ENCODE data around the gene JARID2.
A peak's percentile ranks its signal among the peaks of the same experiment; 100 is the strongest.

The JARID2 gene

DNA sequence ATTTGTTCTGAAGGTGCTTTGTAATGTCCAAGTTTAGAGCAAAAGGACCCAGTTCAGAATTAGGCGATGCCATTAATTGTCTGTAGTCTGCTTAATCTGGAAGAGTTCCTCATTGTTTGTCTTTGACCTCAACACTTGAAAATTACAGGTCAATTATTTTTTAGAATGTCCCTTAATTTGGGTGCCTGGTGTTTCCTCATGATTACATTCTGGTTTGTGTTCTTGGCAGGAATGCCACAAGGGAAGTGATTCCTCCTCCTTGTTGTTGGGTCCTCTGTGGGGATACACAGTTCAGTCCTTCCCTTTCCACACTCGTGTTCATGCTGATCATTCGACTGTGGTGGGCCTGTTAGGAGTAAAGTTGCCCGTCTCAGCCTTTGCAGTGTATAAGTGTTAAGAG is 207.3 kb downstream of the JARID2 start:
- Histone ChIP-seq H3K27ac (ENCODE audit: poor library complexity, severe bottlenecking) (no peak overlapping the region), H3K27me3 (ENCODE audit: insufficient read depth, poor library complexity, severe bottlenecking) (no peaks in the 10 kb centered on the region), H3K4me3 (ENCODE audit: severe bottlenecking) (no peak overlapping the region), H3K4me1 (ENCODE audit: insufficient read depth, poor library complexity, severe bottlenecking) (peaks cover 16% of the 10 kb centered on the region), H3K9me3 (ENCODE audit: severe bottlenecking) (no peaks in the 10 kb centered on the region), H3K36me3 (ENCODE audit: low read depth) (peaks cover 15% of the 10 kb centered on the region; the same call in 1 of the 2 replicates)
- ATAC-seq (ENCODE audit: low read depth) (no peak), DNase-seq (ENCODE audit: low spot score) (no peak)
- TF ChIP-seq, protein P1, sequence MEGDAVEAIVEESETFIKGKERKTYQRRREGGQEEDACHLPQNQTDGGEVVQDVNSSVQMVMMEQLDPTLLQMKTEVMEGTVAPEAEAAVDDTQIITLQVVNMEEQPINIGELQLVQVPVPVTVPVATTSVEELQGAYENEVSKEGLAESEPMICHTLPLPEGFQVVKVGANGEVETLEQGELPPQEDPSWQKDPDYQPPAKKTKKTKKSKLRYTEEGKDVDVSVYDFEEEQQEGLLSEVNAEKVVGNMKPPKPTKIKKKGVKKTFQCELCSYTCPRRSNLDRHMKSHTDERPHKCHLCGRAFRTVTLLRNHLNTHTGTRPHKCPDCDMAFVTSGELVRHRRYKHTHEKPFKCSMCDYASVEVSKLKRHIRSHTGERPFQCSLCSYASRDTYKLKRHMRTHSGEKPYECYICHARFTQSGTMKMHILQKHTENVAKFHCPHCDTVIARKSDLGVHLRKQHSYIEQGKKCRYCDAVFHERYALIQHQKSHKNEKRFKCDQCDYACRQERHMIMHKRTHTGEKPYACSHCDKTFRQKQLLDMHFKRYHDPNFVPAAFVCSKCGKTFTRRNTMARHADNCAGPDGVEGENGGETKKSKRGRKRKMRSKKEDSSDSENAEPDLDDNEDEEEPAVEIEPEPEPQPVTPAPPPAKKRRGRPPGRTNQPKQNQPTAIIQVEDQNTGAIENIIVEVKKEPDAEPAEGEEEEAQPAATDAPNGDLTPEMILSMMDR (IDR thresholded peaks at IDR 0.05; ENCODE audit: poor library complexity, severe bottlenecking): no peak

DNA sequence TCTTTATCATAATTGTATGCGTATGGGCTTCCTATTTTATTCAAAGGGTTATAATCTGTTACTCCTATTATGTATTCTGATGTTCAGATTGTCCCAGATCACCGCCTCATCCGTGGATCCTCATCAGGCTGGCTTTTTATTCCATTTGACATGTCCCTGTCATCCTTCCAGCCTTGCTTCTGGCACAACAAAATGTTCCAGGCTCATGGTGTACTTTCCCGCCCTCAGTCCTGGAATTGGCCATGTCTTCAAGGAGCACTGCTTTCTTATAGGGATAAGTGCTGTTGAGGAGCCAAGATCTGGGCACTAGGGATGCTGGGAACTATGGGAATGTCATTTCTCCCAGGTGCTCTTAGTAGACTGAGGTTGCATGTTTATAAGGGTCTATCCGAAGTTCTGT is 207.8 kb downstream of the JARID2 start:
- no peaks in the 10 kb centered on the region for H3K9me3 ChIP-seq (ENCODE audit: severe bottlenecking)
- H3K27me3 ChIP-seq (ENCODE audit: insufficient read depth, poor library complexity, severe bottlenecking): no peaks in the 10 kb centered on the region
- DNase-seq (ENCODE audit: low spot score) (no peak), ATAC-seq (ENCODE audit: low read depth) (no peak)
- H3K4me1 ChIP-seq (ENCODE audit: insufficient read depth, poor library complexity, severe bottlenecking): peaks cover 16% of the 10 kb centered on the region
- H3K36me3 ChIP-seq (ENCODE audit: low read depth): peaks cover 15% of the 10 kb centered on the region; the same call in 1 of the 2 replicates
- TF ChIP-seq, protein P1 (IDR thresholded peaks at IDR 0.05; ENCODE audit: poor library complexity, severe bottlenecking): no peak
- no peak overlapping the region for H3K27ac ChIP-seq (ENCODE audit: poor library complexity, severe bottlenecking)
- H3K4me3 ChIP-seq (ENCODE audit: severe bottlenecking): no peak overlapping the region

DNA sequence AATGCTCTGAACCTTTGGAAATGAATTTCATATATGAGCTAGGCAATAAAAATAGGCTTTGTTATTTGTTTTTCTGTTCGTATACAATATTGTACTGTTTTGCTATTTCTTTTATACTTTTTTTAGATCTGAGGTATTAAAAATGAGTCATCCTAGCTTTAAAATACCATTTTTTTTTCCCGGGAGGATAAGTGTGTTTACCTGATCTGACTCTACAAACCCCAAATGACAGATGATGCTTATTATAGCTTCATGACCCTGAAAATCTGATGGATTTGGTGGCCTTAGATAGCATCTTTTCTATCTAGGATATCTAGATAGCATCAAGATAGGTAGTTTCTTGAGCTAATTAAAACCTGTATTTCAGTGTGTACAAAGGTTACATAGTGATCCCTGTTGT is 210.6 kb downstream of the JARID2 start:
- no peak overlapping the region for H3K4me3 ChIP-seq (ENCODE audit: severe bottlenecking)
- no peak for ATAC-seq (ENCODE audit: low read depth)
- no peaks in the 10 kb centered on the region for H3K9me3 ChIP-seq (ENCODE audit: severe bottlenecking)
- no peaks in the 10 kb centered on the region for H3K27me3 ChIP-seq (ENCODE audit: insufficient read depth, poor library complexity, severe bottlenecking)
- no peak for DNase-seq (ENCODE audit: low spot score)
- peaks cover 16% of the 10 kb centered on the region for H3K4me1 ChIP-seq (ENCODE audit: insufficient read depth, poor library complexity, severe bottlenecking)
- H3K36me3 ChIP-seq (ENCODE audit: low read depth): peaks cover 15% of the 10 kb centered on the region; the same call in 1 of the 2 replicates
- TF ChIP-seq, protein P1 (IDR thresholded peaks at IDR 0.05; ENCODE audit: poor library complexity, severe bottlenecking): no peak
- H3K27ac ChIP-seq (ENCODE audit: poor library complexity, severe bottlenecking): peak overlapping the region; percentile 37

DNA sequence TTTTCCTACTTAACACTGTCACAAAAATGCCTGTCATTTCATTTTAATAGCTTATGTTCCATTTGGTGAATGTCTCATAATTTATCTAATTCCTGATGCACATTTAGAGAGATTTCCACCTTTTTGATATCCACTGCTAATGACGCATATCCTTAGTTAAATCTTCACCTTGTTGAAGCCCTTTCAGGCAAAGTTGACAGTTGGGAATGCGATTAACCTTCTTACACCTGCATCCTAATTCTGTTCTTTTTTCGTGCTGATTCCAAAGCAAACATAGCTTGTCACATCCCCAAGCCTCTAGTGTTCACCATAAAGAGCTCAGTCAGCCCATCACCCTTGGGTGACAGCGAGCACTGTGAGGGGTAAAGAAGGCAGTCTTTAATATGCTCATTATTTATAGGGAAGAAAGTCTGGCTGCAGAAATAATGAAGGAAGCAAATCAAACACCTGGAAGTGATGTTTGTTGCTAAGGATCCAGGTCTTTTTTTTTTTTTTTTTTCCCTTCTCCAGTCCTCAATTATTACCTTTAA is 211.3 kb downstream of the JARID2 start:
- no peak for ATAC-seq (ENCODE audit: low read depth)
- Histone ChIP-seq H3K27me3 (ENCODE audit: insufficient read depth, poor library complexity, severe bottlenecking) (no peaks in the 10 kb centered on the region), H3K27ac (ENCODE audit: poor library complexity, severe bottlenecking) (no peak overlapping the region), H3K9me3 (ENCODE audit: severe bottlenecking) (no peaks in the 10 kb centered on the region), H3K4me3 (ENCODE audit: severe bottlenecking) (no peak overlapping the region), H3K36me3 (ENCODE audit: low read depth) (peaks cover 9% of the 10 kb centered on the region; the same call in 1 of the 2 replicates), H3K4me1 (ENCODE audit: insufficient read depth, poor library complexity, severe bottlenecking) (peaks cover 16% of the 10 kb centered on the region)
- TF ChIP-seq, protein P1 (IDR thresholded peaks at IDR 0.05; ENCODE audit: poor library complexity, severe bottlenecking): no peak
- no peak for DNase-seq (ENCODE audit: low spot score)

DNA sequence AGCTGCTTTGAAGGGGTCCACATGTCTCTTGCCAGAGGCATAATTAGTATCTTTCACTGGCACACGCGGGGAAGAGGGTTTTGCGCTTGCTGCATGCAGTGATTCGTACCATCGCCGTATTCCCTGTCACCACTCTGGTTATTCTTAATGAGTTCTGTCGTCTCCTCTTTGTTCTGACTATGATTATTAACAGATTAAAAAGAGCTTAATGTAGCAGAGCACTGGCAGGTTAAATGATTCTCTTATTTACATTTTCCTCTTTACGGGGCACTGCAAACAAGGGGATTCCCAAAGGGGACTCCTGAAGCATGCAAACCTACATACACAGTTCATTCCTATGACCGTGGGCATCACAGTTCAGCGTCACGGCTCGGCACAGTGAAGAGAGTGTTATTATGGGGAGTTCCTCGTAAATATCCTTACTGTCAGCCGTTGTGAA is 212.2 kb downstream of the JARID2 start:
- Histone ChIP-seq H3K27ac (ENCODE audit: poor library complexity, severe bottlenecking) (no peak overlapping the region), H3K4me3 (ENCODE audit: severe bottlenecking) (no peak overlapping the region), H3K9me3 (ENCODE audit: severe bottlenecking) (no peaks in the 10 kb centered on the region), H3K36me3 (ENCODE audit: low read depth) (0 out of 2 replicates have a peak, but pooled peaks cover 5% of the 10 kb centered on the region), H3K27me3 (ENCODE audit: insufficient read depth, poor library complexity, severe bottlenecking) (no peaks in the 10 kb centered on the region), H3K4me1 (ENCODE audit: insufficient read depth, poor library complexity, severe bottlenecking) (peaks cover 16% of the 10 kb centered on the region)
- TF ChIP-seq, protein P1 (IDR thresholded peaks at IDR 0.05; ENCODE audit: poor library complexity, severe bottlenecking): no peak
- ATAC-seq (ENCODE audit: low read depth) (no peak), DNase-seq (ENCODE audit: low spot score) (no peak)
